Measurements from ENCODE around the gene FGGY.
"Not testable (repeated sequence)": the region's sequence is repeated elsewhere in the genome, so short reads cannot be mapped to it uniquely, and the experiment has no call there.

FGGY gene

GRCh38 chr1:59643526-59643925 lies 346.6 kb downstream of the FGGY start:
- no peak for DNase-seq (ENCODE audit: low spot score)

- DNase-seq (ENCODE audit: low spot score) = no peak
Observed at GRCh38 chr1:59645893-59646292, 349.0 kb downstream of the FGGY start.

GRCh38 chr1:59653142-59653958 lies 356.5 kb downstream of the FGGY start:
- DNase-seq (ENCODE audit: low spot score) = not testable (repeated sequence)

- DNase-seq (ENCODE audit: low spot score) = no peak
Observed at GRCh38 chr1:59653968-59654367, 357.1 kb downstream of the FGGY start.

GRCh38 chr1:59657873-59658465 lies 361.1 kb downstream of the FGGY start:
- no peak for DNase-seq (ENCODE audit: low spot score)

GRCh38 chr1:59664166-59664565 lies 367.3 kb downstream of the FGGY start:
- no peak for DNase-seq (ENCODE audit: low spot score)

- DNase-seq (ENCODE audit: low spot score) = no peak
Observed at GRCh38 chr1:59666106-59666505, 369.2 kb downstream of the FGGY start.

GRCh38 chr1:59667020-59667419 lies 370.1 kb downstream of the FGGY start:
- DNase-seq (ENCODE audit: low spot score) = no peak

- DNase-seq (ENCODE audit: low spot score) = no peak
Observed at GRCh38 chr1:59669752-59670312, 372.9 kb downstream of the FGGY start.

- DNase-seq (ENCODE audit: low spot score) = no peak
Observed at GRCh38 chr1:59670662-59671061, 373.8 kb downstream of the FGGY start.

GRCh38 chr1:59671066-59671952 lies 374.4 kb downstream of the FGGY start:
- no peak for DNase-seq (ENCODE audit: low spot score)

GRCh38 chr1:59671953-59672305 lies 375.0 kb downstream of the FGGY start:
- no peak for DNase-seq (ENCODE audit: low spot score)

- no peak for DNase-seq (ENCODE audit: low spot score)
Observed at GRCh38 chr1:59672851-59673572, 376.1 kb downstream of the FGGY start.

- no peak for DNase-seq (ENCODE audit: low spot score)
Observed at GRCh38 chr1:59673573-59674450, 376.9 kb downstream of the FGGY start.

GRCh38 chr1:59674595-59674994 lies 377.7 kb downstream of the FGGY start:
- DNase-seq (ENCODE audit: low spot score) = no peak

GRCh38 chr1:59675936-59676335 lies 379.0 kb downstream of the FGGY start:
- no peak for DNase-seq (ENCODE audit: low spot score)

- no peak for DNase-seq (ENCODE audit: low spot score)
Observed at GRCh38 chr1:59678040-59678439, 381.1 kb downstream of the FGGY start.

GRCh38 chr1:59678493-59679228 lies 381.8 kb downstream of the FGGY start:
- no peak for DNase-seq (ENCODE audit: low spot score)

GRCh38 chr1:59680044-59680443 lies 383.1 kb downstream of the FGGY start:
- DNase-seq (ENCODE audit: low spot score) = no peak

Data from hematopoietic multipotent progenitor cell treated with erythropoietin and hydrocortisone succinate and interleukin-3 and kit ligand, for 17 days (in vitro differentiated cells).